Cardiac ventricle fibroblast (primary cell): ENCODE results near the gene RNF113B. TPM values are rescaled to one million over a fixed set of nuclear protein-coding genes. Genes with fewer than 3 reads are reported as not detected.

Experiments
- total RNA-seq: library from RNA; depleted of rRNA; stranded (reverse); fragments of >200 nt; gene quantifications from 2 replicates; pipeline ENCODE4 v1.2.3, GENCODE V29; 2015

RNF113B gene
- not detected in 2 replicates for total RNA-seq

DNA sequence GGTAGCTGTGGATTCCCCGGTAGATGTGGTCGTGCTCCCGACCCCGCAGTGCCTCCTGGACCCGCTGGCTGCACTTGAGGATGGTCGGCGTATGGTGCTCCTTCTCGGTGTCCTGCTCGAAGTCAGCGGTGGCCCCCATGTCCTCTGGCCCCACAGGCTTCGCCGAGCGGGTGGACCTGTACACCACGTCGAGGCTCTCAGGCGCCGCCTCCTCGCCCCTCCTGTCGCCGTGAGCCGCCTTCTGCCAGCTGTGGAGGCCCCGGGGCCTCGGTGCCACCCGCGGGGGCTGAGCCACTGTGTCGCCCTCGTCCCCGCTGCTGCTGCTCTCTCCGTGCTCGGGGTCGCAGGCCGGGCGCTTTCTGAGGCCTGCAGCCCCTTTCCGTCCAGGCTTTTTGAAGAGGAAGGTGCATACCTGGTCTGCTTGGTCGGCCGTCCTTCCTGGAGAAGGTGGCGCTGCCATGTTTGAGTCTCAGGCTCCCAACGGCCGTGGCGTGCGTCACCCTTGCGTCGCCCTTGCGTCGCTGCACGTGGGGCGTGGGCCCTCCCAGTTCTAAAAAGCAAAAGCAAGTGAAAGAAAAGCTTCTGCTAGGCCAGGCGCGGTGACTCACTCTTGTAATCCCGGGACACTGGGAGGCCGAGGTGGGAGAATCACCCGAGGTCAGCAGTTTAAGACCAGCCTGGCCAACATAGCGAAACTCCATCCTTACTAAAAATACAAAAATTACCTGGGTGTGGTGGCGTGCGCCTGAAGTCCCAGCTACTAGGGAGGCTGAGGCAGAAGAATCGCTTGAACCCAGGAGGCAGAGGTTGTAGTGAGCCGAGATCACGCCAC is at the start of gene RNF113B:
RNF113B (minus strand) TSS at position 493 of the 832 bp plus-strand sequence; CDS start at position 460, 33 bp downstream.

DNA sequence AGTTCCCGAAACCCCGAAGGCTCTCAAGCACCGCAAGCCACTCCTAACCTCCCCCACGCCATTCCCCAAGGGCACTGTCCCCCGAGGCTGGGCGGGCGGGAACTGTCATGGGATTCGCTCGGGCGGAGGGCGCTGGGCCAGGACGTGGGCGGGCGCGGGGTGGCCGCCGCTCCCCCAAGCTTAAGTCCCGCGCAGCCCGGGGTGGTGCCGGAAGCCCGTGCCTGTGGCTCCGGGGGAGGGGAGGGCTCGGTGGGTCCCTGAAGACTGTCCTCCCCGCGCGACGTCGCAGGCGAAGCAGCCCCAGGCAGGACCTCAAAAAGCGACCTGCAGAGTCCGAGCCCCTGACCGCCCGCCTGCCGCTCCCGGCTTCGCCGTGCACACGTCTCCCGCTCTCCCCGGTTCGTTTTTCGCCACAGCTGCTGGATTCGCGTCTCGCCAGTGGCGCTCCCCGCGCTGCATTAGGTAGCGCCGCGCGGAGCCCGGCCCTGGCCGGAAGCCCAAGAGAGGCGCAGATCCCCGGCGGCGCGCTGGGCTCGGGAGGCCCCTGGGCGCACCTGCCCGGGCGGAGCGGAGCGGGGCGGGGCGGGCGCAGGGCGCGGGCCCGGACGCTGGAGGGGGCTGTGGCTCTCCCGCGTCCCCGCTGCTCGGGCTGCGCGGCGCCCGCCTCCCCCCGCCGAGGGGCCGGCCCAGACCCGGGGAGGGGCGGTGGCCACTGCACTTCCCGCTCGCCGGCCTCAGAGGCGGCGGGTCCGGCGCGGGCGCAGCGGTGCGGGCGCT is 34.5 kb downstream of the RNF113B start, which contains the start of gene FARP1:
FARP1 (plus strand) TSS at position 715 of the 777 bp plus-strand sequence. CDS start 70,149 bp downstream, outside the sequence.

Other genes with a start within 250 kb of the RNF113B start
- gene IPO5, start 223.6 kb downstream of the RNF113B start, total RNA-seq, result 84.6 and 100 TPM in 2 replicates
- 14.8 and 23.1 TPM in 2 replicates for gene FARP1, start 34.2 kb downstream of the RNF113B start, total RNA-seq